Measurements from ENCODE around the gene FFAR4. TPM values are rescaled to one million over a fixed set of nuclear protein-coding genes. Genes with fewer than 3 reads are reported as not detected.

FFAR4 gene
- total RNA-seq, 1 donor from 2014 or later: not detected

DNA sequence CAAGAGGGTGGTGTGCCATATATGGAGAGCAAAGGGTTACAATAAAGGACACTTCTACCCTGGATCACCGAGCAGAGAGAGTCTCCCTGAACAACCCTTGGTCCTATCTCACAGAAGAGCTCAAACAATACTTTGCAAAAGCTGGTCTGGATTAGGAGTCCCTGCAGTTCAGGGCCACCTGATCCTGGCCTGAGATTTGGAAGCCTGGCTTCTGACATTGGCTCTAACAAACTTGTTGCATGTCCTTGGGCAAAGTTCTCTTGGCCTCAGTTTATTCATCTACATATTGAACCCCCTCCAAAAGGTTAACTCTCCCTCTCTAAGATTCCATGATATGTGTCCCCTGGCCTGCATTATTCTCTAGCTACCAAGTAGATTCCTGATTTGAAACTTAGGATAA is 32.9 kb downstream of the FFAR4 start:
- DNase-seq (ENCODE audit: low read depth): no peak

DNA sequence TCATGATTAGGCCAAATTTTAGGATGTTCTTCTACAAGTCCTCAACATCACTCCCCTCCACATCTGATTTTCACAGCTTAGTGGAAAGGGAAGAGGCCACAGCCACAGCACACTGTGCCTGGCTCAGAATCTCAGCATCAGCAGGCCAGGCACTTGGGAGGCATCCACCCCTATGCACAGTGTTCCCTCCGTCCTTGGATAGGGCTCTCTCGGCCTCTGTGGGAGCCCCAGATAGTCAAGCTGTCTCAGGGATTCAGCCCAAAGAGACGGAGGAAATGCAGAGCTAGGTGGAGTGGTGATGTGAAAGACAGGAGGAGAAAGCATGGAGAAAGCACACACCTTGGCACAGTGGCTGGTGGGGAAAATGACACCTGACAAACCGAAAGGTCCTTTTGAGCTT is 33.3 kb downstream of the FFAR4 start:
- no peak for DNase-seq (ENCODE audit: low read depth)

DNA sequence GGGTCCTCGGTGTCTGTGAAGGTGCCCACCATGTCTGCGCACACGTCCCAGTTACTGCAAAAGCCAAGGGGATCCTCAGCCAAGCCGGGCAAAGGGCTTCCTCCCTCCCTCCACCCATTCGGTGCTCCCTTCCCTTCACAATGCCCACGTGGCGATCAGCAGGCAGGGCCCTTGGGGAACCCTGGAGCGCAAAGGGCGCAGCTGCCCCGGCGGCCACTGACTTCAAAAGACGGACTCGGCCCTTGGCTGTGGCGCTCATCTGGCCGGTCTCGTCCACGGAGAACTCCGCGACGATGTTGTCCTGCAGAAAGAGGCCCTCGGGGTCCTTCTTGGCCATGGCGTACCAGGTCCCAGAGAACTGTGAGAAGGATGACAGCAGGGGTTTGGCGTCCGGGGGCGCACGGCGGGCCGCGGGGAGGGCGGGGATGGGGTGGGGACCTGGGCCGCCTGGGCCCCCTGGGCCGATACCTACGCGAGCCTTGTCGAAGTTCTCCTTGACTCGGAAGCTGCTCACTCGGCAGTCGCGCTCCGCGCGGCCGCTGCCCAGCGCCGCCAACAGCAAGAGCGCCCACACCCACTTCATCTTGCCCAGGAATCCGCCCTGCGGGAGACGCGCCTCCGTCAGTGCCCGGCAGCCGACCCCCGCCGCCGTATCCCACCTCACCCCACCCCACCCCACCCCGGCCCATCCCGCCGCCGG is 34.1 kb downstream of the FFAR4 start:
- DNase-seq (ENCODE audit: low read depth): peak; percentile 12

DNA sequence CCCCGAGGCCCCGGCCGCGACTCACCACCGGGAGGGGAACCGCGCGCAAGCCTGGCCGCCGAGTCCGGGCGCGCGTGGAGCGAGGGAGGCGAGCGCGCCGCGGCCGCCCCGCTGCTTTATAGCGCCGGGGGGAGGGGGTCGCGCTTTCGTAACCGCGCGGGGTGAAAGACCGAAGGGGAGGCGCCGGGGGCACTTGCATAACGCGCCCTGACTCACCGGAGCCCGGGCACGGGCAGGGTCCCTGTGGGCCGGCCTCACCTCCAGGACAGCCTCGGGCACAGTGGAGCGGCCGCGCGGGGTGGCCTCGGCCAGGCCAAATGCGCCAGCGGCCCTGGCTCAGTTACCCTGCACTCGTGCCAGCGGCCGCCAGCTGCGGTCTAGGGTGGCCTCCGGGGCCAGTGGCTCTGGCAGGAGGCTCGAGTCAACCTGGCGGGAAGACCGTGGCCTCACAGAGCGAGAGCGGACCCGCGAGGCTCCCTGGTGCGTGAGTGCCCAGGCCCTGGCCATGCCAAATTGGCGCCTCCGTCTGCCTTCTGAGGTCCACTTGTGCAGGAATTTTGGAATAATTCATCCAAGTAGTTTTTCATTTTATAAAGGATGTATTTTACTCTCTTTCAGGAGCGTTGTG is 34.8 kb downstream of the FFAR4 start, which contains the start of gene RBP4:
Gene RBP4 (minus strand): TSS at position 90 of the 628 bp plus-strand sequence. CDS start 207 bp downstream, outside the sequence.
- peak; percentile 6 for DNase-seq (ENCODE audit: low read depth)

DNA sequence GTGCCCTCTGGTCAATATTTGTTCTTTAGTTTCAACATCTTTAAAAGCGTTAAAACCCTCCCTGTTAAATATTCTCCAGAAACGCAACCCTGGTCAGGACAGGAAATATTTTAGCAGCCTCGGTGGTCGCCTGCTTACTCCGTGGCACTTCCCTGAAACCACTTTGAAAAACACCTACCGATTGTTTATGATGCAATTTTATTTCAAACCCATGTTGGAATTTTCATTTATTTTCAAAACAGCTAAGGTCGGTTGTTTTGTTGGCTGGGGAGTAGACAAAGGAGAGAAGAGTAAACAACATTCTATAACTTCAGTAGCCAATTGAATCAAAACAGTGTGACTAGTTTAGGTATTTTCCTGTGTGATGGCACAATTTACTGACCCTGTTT is 35.3 kb downstream of the FFAR4 start:
- no peak for DNase-seq (ENCODE audit: low read depth)

DNA sequence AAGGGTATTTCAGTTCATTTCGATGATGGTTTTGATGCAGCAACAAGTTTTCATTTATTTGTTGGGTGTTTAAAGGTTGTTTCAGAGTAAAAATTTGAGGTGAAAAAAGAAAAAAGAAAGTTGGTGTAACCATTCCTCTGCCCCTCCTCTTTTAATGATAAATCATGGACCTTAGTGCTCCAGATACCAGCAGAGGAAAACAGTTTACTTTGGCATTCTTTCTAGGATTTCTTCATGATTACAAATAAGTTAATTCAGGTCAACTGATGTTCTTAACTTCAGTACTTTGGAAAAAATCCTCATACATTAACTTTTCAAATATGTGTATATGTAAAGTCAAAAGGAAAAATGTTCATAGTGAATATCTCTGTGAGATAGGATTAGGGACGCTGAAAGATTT is 36.6 kb downstream of the FFAR4 start:
- DNase-seq (ENCODE audit: low read depth): no peak

DNA sequence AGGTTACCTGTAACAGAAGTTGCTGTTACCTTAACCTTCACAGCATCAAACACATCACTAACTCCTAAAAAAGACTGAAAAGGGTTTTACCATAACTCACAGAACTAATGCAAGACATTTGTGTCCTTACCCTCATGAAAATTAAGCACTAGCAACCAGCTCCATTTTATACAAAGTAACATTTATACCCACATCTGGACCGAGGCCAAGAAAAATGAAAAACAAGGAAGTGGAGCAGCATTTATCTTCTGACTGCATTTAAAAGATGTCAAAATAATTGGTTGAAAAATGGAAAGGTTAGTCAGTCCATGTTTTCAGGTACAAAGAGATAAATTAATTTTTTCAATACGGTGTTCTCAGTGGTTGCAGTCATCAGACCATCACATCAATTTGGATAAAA is 37.7 kb downstream of the FFAR4 start:
- peak; percentile 6 for DNase-seq (ENCODE audit: low read depth)

DNA sequence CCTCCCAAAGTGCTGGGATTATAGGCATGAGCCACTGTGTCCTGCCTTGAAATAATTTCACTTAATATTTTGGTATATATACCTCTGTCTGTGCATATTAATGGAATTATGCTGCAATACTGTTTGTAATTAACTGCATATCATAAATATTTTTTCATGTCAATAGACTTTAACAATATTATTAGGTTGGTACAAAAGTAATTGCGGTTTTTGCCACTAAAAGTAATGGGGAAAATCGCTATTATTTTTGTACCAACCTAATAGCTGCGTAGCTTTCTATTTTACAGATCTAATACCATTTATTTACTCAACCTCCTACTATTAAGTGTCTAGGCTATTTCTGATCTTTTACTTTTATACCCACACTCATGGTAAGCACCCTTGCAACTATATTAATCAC is 42.0 kb downstream of the FFAR4 start:
- DNase-seq (ENCODE audit: low read depth): no peak

DNA sequence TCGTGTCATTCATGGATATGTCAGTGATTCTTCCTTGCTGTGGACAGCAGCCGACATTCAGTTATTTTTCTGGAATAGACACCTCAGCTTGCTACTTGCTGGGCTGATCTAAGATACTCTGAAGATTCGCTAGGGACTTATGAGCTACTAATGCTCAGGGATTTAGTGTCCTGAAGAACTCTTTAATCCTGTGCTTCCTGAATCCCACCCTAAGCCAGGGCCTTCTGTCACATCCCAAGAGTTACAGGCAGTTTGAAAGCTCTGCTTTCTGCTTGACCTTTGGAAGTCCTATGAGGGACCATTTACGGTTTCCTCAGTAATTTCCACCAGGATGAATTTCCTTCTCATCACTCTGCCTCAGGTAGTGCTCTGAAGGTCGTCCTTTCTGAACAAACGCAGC is 45.8 kb downstream of the FFAR4 start, which contains the start of gene PDE6C:
Gene PDE6C (plus strand): TSS at position 227 of the 400 bp plus-strand sequence. CDS start 189 bp downstream, outside the sequence.
- DNase-seq (ENCODE audit: low read depth): no peak

DNA sequence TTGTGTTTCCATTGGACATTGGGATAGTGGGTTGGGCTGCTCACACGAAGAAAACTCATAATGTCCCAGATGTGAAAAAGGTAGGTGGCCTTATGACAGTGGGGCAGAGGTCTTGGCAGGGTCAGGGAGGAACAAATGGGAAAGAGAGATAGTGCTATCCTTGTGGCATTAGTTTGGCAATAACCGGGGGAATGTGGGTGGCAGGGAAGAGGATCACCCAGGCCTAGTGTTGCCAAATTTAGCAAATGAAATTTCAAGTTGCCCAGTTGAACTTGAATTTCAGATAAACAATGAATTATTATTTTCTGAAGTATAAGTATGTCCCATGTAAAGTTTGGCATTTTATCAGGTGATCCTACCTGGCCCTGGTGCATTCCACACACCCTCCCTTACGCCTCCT is 46.7 kb downstream of the FFAR4 start:
- no peak for DNase-seq (ENCODE audit: low read depth)

DNA sequence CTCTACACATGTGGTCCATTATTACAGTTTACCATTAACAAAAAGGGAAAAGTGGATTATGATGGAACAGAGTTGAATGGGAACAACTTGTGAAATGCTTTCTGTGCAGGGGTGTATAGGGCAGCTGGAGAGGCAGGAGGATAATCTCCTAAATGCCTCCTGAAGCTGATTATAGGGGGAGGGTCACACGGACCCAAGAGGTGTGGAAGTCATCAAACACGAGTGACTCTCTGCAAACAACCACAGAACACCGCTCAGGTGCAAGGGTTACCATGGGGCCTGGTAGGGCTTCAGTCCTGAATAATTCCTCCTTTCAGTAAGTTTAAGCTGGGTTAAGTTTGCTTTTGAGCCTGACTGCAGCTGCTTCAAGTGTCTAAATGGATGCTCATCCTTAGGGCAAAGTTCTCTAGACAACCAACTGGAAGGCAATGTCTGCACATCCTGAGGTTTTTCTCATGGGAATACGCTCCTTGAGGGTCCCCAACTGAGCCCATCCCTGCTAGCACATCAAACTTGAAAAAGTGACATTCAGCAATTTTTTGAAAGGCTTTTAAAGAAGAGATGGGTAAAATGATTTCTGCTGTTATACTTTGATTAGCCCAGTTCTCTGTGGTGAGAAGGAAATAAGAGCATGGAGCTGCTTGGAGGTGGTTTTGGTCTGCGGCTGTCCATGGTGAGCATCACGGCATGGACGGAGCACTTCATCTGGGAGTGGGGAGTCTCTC is 47.8 kb downstream of the FFAR4 start:
- no peak for DNase-seq (ENCODE audit: low read depth)

DNA sequence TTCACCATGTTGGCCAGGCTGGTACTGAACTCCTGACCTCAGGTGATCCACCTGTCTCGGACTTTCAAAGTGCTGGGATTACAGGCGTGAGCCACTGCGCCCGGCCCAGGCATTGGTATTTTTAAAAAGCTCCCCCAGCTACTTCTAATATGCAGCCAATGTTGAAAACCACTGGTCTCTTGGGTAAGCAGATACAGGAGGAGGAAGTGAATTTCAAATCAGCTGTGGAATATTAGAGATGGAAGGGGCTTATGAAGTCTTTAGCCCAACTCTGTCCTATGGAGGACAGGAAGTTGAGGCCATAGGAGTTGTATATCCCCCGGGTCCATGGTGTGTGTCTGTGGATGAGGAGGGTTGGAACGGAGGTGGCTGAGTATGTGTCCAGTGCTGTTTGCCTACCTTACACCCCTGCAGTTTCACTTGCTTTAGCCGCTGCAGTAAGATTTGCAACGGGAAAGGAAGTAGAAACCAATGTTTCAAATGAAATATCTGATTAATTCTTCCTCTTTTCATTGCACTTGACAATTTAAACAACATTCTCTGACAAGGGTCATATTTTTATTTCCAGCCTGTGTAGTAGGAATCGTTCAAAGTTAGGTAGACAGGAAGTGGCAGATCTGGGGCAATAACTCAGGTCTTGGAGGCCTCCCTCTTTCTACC is 49.2 kb downstream of the FFAR4 start:
- no peak for DNase-seq (ENCODE audit: low read depth)

DNA sequence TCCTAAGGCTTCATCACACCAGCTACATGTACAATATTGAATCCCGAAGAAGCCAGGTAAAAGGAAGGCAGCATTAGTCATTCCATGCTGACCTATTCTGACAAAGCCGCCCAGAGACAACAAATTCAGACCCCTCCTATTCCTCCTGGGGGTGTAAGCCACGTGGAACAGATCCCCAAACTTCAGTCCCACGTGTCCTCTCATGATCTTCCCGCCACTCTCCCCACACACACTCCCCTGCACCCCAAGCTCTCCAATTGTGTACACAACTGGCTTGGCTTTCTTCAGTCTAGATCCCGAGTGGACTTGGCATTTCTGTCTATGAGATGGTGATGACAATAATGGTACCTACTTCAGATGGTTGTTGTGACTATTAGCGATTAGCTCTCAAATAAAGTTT is 54.5 kb downstream of the FFAR4 start:
- no peak for DNase-seq (ENCODE audit: low read depth)

DNA sequence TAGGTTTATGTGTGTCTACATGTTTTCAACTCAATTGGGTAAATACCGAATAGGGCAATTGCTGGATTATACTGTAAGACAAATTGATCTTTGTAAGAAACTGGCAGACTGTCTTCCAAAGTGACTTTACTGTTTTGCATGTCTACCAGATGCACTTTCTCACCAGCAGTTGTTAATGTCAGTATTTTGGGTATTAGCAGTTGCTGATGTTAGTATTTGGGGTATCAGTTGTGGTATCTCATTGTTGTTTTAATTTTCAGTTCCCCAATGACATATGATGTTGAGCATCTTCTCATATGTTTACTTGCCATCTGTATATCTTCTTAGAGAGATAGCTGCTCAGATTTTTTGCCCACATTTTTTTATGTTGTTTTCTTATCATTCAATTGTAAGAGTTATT is 56.5 kb downstream of the FFAR4 start:
- no peak for DNase-seq (ENCODE audit: low read depth)

DNA sequence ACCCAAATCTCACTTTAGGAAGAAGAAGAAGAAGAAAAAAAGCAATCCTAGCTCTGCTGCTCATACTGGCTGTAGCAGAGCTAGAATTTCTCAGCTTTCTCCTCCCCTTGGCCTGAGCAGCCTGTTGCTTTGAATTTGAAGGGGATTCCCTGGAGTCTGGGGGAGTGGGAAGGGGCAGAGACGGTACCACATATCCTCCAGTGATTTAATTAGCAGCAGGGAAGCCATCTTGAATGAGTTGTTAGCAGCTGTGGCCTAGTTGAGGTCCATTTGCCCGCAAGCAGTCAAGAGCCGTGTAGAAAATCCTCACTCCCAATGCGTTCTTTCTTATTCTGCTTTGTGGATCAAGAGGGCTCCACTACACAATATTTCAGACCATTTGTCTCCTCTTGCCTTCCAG is 62.4 kb downstream of the FFAR4 start:
- DNase-seq (ENCODE audit: low read depth): no peak

DNA sequence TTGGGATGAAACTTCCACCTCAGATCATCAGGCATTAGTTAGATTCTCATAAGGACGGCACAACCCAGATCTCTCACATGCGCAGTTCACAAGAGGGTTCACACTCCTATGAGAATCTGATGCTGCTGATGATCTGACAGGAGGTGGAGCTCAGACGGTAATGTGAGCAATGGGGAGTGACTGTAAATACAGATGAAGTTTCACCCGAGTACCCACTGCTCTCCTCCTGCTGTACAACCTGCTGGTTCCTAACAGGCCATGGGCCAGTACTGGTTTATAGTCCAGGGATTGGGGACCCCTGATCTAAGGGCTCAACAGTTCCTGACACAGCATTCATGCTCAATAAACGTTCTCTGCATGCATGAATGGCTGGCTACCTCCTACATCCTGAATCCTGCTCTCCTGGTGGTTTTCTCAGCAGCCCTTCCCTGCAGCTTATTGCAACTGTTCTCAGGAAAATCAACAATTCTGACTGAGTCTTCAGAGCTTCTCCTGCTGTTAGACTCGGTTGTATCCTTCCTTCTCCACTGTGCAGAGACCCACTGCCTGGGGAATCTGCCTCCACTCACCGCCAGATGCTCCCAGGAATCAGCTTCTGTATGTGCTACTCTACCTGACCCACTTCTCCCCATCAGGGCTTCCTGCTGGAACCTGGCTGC is 63.3 kb downstream of the FFAR4 start:
- DNase-seq (ENCODE audit: low read depth): no peak

DNA sequence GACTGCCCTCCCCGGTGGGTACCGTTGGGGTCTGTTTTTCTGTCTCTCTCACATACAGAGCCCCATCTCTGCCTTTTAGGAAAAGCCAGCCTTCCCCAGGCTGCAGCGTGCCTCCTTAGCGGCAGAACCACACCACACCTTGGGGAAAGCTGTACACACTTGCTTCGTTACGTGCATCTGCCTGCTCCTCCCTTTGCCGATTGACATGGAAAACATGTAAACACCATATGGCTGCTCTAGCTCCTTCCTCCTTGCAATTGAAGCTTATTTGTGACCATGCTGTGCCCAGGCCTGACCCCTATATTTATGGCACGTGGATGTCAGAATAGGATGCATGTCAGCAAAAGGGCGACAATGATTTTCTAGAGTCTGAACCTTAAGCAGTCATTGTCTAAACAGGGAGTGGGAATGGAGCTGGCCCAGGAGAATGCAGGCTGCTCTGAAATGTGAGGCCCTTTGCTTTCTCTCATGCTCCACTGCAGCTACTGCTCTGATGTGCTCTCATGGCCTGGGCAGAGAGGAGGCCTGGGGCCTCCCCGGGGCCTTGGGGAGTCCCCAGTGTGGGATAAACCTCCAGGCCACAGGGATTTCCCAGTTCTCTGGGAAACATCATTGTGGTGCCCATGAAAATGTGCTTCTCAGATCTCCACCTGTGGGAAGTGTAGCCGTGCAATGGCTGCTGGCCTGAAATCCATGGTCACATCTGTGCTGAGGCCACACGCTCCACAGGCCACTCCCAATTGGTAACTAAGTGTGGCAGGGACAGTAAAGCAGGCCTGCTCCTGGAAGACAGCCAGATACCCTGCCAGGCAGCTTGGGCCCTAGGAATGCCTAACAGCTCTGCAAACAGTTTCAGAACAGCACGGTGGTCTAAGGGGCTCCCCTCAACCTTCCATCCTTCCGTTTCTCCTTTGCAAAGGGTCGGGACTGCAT is 64.4 kb downstream of the FFAR4 start:
- DNase-seq (ENCODE audit: low read depth): peak; percentile 3

Data from myocyte (in vitro differentiated cells).